ENCODE measurements around the gene PTPRK.

Gene PTPRK

DNA sequence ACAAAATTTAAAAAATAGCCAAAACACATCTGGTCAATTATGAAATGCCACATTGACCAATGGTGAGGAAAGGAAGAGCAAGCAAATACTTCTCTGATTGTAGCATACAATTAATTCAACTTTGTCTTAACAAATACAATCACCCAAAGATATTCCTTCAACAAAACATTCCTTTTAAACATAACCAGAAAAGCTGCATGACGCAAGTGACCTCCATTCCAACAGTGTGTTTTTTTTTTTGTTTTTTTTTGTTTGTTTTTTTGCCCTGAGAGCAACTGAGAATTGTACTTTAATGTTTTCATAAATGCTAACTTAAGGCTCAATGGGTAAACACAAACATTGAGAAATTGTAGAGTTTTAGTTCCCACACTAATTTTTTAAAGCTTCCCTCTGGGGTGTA is 184.4 kb downstream of the PTPRK start:
- Histone ChIP-seq H3K27me3 (ENCODE audit: insufficient read depth, low read length) (no peaks in the 10 kb centered on the region), H3K4me1 (ENCODE audit: control insufficient read depth in 1 of 2, insufficient read depth in 2 of 2, low read length in 2 of 2) (no peaks in the 10 kb centered on the region), H4K12ac (ENCODE audit: low read depth, low read length) (no peak overlapping the region), H2AFZ (ENCODE audit: insufficient read depth, low read length, poor library complexity) (no peak overlapping the region), H3K23ac (ENCODE audit: low read length) (no peak overlapping the region), H4K8ac (ENCODE audit: low read depth, low read length) (no peak overlapping the region), H3K4me3 (ENCODE audit: low read depth, low read length) (no peak overlapping the region), H2BK12ac (ENCODE audit: low read length) (no peak overlapping the region), H3K9me3 (ENCODE audit: insufficient read depth, low read depth, low read length) (no peaks in the 10 kb centered on the region), H3K4ac (ENCODE audit: low read depth, low read length) (no peak overlapping the region), H3K79me1 (ENCODE audit: low read length) (no peaks in the 10 kb centered on the region), H3K9ac (ENCODE audit: low read length) (no peak overlapping the region), H2BK120ac (ENCODE audit: insufficient read depth, low read length, poor library complexity) (no peak overlapping the region), H3K14ac (ENCODE audit: low read length) (no peak overlapping the region), H3K79me2 (ENCODE audit: control insufficient read depth, insufficient read depth, low read length, poor library complexity) (no peaks in the 10 kb centered on the region), H3K4me2 (ENCODE audit: low read length) (no peak overlapping the region), H3K18ac (ENCODE audit: low read length) (no peak overlapping the region), H3K36me3 (ENCODE audit: control insufficient read depth in 1 of 2, insufficient read depth in 2 of 2, low read length in 2 of 2) (no peaks in the 10 kb centered on the region), H3K27ac (ENCODE audit: low read depth, low read length) (no peak overlapping the region), H2BK5ac (ENCODE audit: low read depth, low read length, poor library complexity) (no peak overlapping the region), H2AK5ac (ENCODE audit: low read length) (no peak overlapping the region), H4K91ac (ENCODE audit: low read depth, low read length) (no peak overlapping the region)
- DNase-seq: no peak
- no CpG with 5 or more reads among the region's 1 CpG for WGBS (ENCODE audit: extremely low coverage, insufficient coverage, insufficient read length)

DNA sequence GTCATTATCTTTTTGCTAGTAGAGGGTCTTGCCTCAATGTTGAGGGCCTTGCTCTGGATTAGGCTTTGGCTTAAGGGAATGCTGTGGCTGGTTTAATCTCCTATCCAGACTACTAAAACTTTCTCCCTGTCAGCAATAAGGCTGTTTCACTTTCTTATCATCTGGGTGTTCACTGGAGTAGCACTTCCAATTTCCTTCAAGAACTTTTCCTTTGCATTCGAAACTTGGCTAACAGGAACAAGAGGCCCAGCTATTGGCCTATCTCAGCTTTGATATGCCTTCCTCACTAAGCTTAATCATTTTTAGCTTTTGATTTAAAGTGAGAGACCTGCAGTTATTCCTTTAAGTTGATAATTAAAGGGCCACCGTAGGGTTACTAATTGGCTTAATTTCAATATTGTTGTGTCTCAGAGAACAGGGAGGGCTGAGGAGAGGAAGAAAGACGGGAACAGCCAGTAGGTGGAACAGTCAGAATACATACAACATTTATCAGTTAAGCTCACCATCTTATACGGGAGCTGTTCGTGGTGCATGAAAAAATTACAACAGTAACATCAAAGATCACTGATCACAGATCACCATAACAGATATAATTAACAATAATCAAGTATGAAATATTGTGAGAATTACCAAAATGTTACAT is 186.7 kb downstream of the PTPRK start:
- no peak overlapping the region for H3K14ac ChIP-seq (ENCODE audit: low read length)
- no peak overlapping the region for H3K18ac ChIP-seq (ENCODE audit: low read length)
- no peaks in the 10 kb centered on the region for H3K27me3 ChIP-seq (ENCODE audit: insufficient read depth, low read length)
- H2BK120ac ChIP-seq (ENCODE audit: insufficient read depth, low read length, poor library complexity): no peak overlapping the region
- WGBS (ENCODE audit: extremely low coverage, insufficient coverage, insufficient read length): no CpG with 5 or more reads among the region's 5 CpGs
- H3K79me1 ChIP-seq (ENCODE audit: low read length): no peaks in the 10 kb centered on the region
- H3K27ac ChIP-seq (ENCODE audit: low read depth, low read length): no peak overlapping the region
- no peak overlapping the region for H3K9ac ChIP-seq (ENCODE audit: low read length)
- no peaks in the 10 kb centered on the region for H3K9me3 ChIP-seq (ENCODE audit: insufficient read depth, low read depth, low read length)
- DNase-seq: no peak
- no peak overlapping the region for H4K8ac ChIP-seq (ENCODE audit: low read depth, low read length)
- no peak overlapping the region for H2BK5ac ChIP-seq (ENCODE audit: low read depth, low read length, poor library complexity)
- H4K91ac ChIP-seq (ENCODE audit: low read depth, low read length): no peak overlapping the region
- no peak overlapping the region for H2BK12ac ChIP-seq (ENCODE audit: low read length)
- H3K36me3 ChIP-seq (ENCODE audit: control insufficient read depth in 1 of 2, insufficient read depth in 2 of 2, low read length in 2 of 2): no peaks in the 10 kb centered on the region
- no peak overlapping the region for H3K23ac ChIP-seq (ENCODE audit: low read length)
- H2AK5ac ChIP-seq (ENCODE audit: low read length): no peak overlapping the region
- H3K79me2 ChIP-seq (ENCODE audit: control insufficient read depth, insufficient read depth, low read length, poor library complexity): no peaks in the 10 kb centered on the region
- no peak overlapping the region for H3K4me3 ChIP-seq (ENCODE audit: low read depth, low read length)
- H3K4me1 ChIP-seq (ENCODE audit: control insufficient read depth in 1 of 2, insufficient read depth in 2 of 2, low read length in 2 of 2): no peaks in the 10 kb centered on the region
- no peak overlapping the region for H4K12ac ChIP-seq (ENCODE audit: low read depth, low read length)
- H3K4ac ChIP-seq (ENCODE audit: low read depth, low read length): no peak overlapping the region
- H2AFZ ChIP-seq (ENCODE audit: insufficient read depth, low read length, poor library complexity): no peak overlapping the region
- no peak overlapping the region for H3K4me2 ChIP-seq (ENCODE audit: low read length)

DNA sequence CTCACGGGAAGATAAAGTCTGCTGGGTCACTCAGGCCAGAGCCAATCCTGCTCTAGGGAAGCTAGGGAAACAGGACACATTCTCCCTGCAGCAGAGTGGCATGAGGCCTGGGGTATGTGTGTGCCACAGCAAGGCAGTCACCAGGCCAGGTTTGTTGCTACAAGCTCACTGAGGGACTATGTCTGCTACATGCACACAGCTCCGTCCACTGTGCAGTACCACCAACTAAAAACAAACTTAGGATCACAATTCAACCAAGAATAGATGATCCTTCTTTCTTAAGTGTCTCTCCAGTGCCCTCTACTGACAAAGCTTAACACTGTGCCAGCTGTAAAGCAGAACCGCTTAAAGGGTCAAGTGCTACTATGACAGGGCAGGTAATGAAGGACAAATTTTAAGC is 192.5 kb downstream of the PTPRK start:
- H2AFZ ChIP-seq (ENCODE audit: insufficient read depth, low read length, poor library complexity): no peak overlapping the region
- no peak overlapping the region for H3K14ac ChIP-seq (ENCODE audit: low read length)
- H3K79me2 ChIP-seq (ENCODE audit: control insufficient read depth, insufficient read depth, low read length, poor library complexity): no peaks in the 10 kb centered on the region
- H2AK5ac ChIP-seq (ENCODE audit: low read length): no peak overlapping the region
- no peak overlapping the region for H3K27ac ChIP-seq (ENCODE audit: low read depth, low read length)
- peak; percentile 20 to 82 for DNase-seq
- no peaks in the 10 kb centered on the region for H3K27me3 ChIP-seq (ENCODE audit: insufficient read depth, low read length)
- no peak overlapping the region for H3K4me2 ChIP-seq (ENCODE audit: low read length)
- H3K36me3 ChIP-seq (ENCODE audit: control insufficient read depth in 1 of 2, insufficient read depth in 2 of 2, low read length in 2 of 2): no peaks in the 10 kb centered on the region
- H4K8ac ChIP-seq (ENCODE audit: low read depth, low read length): no peak overlapping the region
- H3K4me3 ChIP-seq (ENCODE audit: low read depth, low read length): no peak overlapping the region
- no peak overlapping the region for H4K12ac ChIP-seq (ENCODE audit: low read depth, low read length)
- no peak overlapping the region for H3K4ac ChIP-seq (ENCODE audit: low read depth, low read length)
- H3K18ac ChIP-seq (ENCODE audit: low read length): no peak overlapping the region
- WGBS (ENCODE audit: extremely low coverage, insufficient coverage, insufficient read length): no CpG with 5 or more reads among the region's 3 CpGs
- no peak overlapping the region for H2BK120ac ChIP-seq (ENCODE audit: insufficient read depth, low read length, poor library complexity)
- no peak overlapping the region for H3K9ac ChIP-seq (ENCODE audit: low read length)
- no peak overlapping the region for H2BK12ac ChIP-seq (ENCODE audit: low read length)
- H3K4me1 ChIP-seq (ENCODE audit: control insufficient read depth in 1 of 2, insufficient read depth in 2 of 2, low read length in 2 of 2): no peaks in the 10 kb centered on the region
- H3K23ac ChIP-seq (ENCODE audit: low read length): no peak overlapping the region
- no peaks in the 10 kb centered on the region for H3K9me3 ChIP-seq (ENCODE audit: insufficient read depth, low read depth, low read length)
- H4K91ac ChIP-seq (ENCODE audit: low read depth, low read length): no peak overlapping the region
- no peaks in the 10 kb centered on the region for H3K79me1 ChIP-seq (ENCODE audit: low read length)
- H2BK5ac ChIP-seq (ENCODE audit: low read depth, low read length, poor library complexity): no peak overlapping the region

DNA sequence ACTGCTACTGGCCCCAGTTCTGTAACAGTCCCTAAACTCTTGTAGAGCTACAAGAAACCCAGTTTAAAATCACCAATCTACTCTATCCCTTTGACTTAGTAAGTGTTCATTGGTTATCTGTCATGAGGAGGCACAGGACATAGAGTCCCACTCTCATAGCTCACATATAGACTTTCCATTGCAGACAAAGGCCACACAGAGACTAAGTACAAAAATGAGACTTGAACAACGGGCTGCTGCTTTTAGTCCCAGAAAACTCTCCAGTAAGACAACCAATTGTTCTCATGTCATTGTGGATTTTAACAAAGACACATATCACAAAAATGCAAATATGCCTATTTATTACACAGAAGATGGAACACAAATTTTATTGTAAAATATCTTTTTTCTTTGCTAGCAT is 197.4 kb downstream of the PTPRK start:
- WGBS (ENCODE audit: extremely low coverage, insufficient coverage, insufficient read length): no CpG with 5 or more reads among the region's 1 CpG

More for the DNA sequence above, 197.4 kb downstream of the PTPRK start:
- H3K4me2 ChIP-seq (ENCODE audit: low read length): no peak overlapping the region
- H3K4me3 ChIP-seq (ENCODE audit: low read depth, low read length): no peak overlapping the region
- H3K9me3 ChIP-seq (ENCODE audit: insufficient read depth, low read depth, low read length): no peaks in the 10 kb centered on the region
- no peaks in the 10 kb centered on the region for H3K36me3 ChIP-seq (ENCODE audit: control insufficient read depth in 1 of 2, insufficient read depth in 2 of 2, low read length in 2 of 2)
- no peak overlapping the region for H3K23ac ChIP-seq (ENCODE audit: low read length)
- H3K27ac ChIP-seq (ENCODE audit: low read depth, low read length): no peak overlapping the region
- no peak overlapping the region for H4K8ac ChIP-seq (ENCODE audit: low read depth, low read length)
- no peak for DNase-seq
- H2BK12ac ChIP-seq (ENCODE audit: low read length): no peak overlapping the region
- H3K4me1 ChIP-seq (ENCODE audit: control insufficient read depth in 1 of 2, insufficient read depth in 2 of 2, low read length in 2 of 2): no peaks in the 10 kb centered on the region
- no peak overlapping the region for H3K9ac ChIP-seq (ENCODE audit: low read length)
- H3K79me2 ChIP-seq (ENCODE audit: control insufficient read depth, insufficient read depth, low read length, poor library complexity): no peaks in the 10 kb centered on the region
- no peak overlapping the region for H3K4ac ChIP-seq (ENCODE audit: low read depth, low read length)
- H4K91ac ChIP-seq (ENCODE audit: low read depth, low read length): no peak overlapping the region
- no peak overlapping the region for H3K14ac ChIP-seq (ENCODE audit: low read length)
- H3K18ac ChIP-seq (ENCODE audit: low read length): no peak overlapping the region
- H4K12ac ChIP-seq (ENCODE audit: low read depth, low read length): no peak overlapping the region
- no peak overlapping the region for H2BK5ac ChIP-seq (ENCODE audit: low read depth, low read length, poor library complexity)
- no peak overlapping the region for H2AK5ac ChIP-seq (ENCODE audit: low read length)
- H2BK120ac ChIP-seq (ENCODE audit: insufficient read depth, low read length, poor library complexity): no peak overlapping the region
- H3K79me1 ChIP-seq (ENCODE audit: low read length): no peaks in the 10 kb centered on the region
- H2AFZ ChIP-seq (ENCODE audit: insufficient read depth, low read length, poor library complexity): no peak overlapping the region
- H3K27me3 ChIP-seq (ENCODE audit: insufficient read depth, low read length): no peaks in the 10 kb centered on the region
